HepG2 (cell line): ENCODE measurements around the gene DIPK1C. TPM values are rescaled to one million over a fixed set of nuclear protein-coding genes. Genes with fewer than 3 reads are reported as not detected.

ENCODE experiments used
- ATAC-seq: fragments of 200-7000 bp; cut with Tn5 transposase; 3 replicates; pipeline ENCODE4 v1.9.1; 2020; ENCODE audit warnings: mild to moderate bottlenecking, moderate library complexity
- BruUV-seq: library from RNA; stranded (reverse); fragments of 400-500 nt; replicated peaks from 2 replicates; lab custom pipeline; 2021; lab: Mats Ljungman, UMichigan
- CTCF ChIA-PET: fragments of 300-600 bp; formaldehyde crosslinking; extraction: SDS; loops from one replicate; lab custom pipeline; 2021; ENCODE audit warnings: low total read pairs, inconsistent platforms, low intra/inter-chr PET ratio; lab: Yijun Ruan, JAX
- POLR2A ChIA-PET: fragments of 350-600 bp; sonication (Branson Sonifier 250); formaldehyde crosslinking; loops from one replicate; lab custom pipeline; 2020; ENCODE audit warnings: antibody characterized with exemption, inconsistent platforms; lab: Yijun Ruan, JAX
- DNase-seq: peaks from one replicate; pipeline ENCODE4 v3.0.0-alpha.2; 2015; ENCODE audit warnings: low spot score
- FAIRE-seq: peaks from 3 replicates; lab custom pipeline; 2011; peaks lifted over from hg19 to GRCh38; lab: Jason Lieb, UNC
- H2AFZ ChIP-seq: one replicate; pipeline ENCODE4 v1.6.1; 2011; ENCODE audit warnings: low read length, inconsistent platforms
- H3K27ac ChIP-seq: fragments of 300-600 bp; 3 replicates; pipeline ENCODE4 v1.8.0; 2011; ENCODE audit warnings: mixed run types, mild to moderate bottlenecking, mixed read lengths, low read length, inconsistent platforms; ENCODE audit not compliant: insufficient read depth; ENCODE audit errors: extremely low read length
- H3K27me3 ChIP-seq, 2 experiments: fragments of 200-600 bp in 1 of 2; 2 replicates in 1 of 2; 3 replicates in 1 of 2; pipeline versions ENCODE4 v1.6.0 to v1.8.0; 2011; ENCODE audit warnings: low read length in 2 of 2, mild to moderate bottlenecking in 2 of 2, moderate library complexity in 2 of 2, inconsistent platforms in 1 of 2; ENCODE audit not compliant: insufficient read depth in 2 of 2, control insufficient read depth in 1 of 2
- H3K36me3 ChIP-seq, 2 experiments: fragments of 200-600 bp in 1 of 2; replicated peaks in 1 of 2; 2 replicates in 1 of 2; 3 replicates in 1 of 2; pipeline versions ENCODE4 v1.5.1 to v1.8.0; 2011; ENCODE audit warnings: low read length in 2 of 2, inconsistent platforms in 1 of 2; ENCODE audit not compliant: insufficient read depth in 2 of 2, control insufficient read depth in 1 of 2
- H3K4me1 ChIP-seq: 2 replicates; pipeline ENCODE4 v1.5.1; 2012; ENCODE audit warnings: low read length, inconsistent platforms; ENCODE audit not compliant: insufficient read depth
- H3K4me2 ChIP-seq: 2 replicates; pipeline ENCODE4 v1.6.0; 2011; ENCODE audit warnings: low read depth, low read length, inconsistent platforms
- H3K4me3 ChIP-seq, 3 experiments: fragments of 200-600 bp in 1 of 3; sonication (generic), shearing (Covaris generic) in 1 of 3; replicated peaks in 1 of 3; 2 replicates each; pipeline ENCODE4 v1.5.1; 2011 to 2016; ENCODE audit warnings: low read length in 3 of 3, inconsistent platforms in 2 of 3, low read depth in 2 of 3, mild to moderate bottlenecking in 2 of 3, control low read depth in 1 of 3, mixed read lengths in 1 of 3; ENCODE audit not compliant: insufficient read depth in 1 of 3
- H3K79me2 ChIP-seq: one replicate; pipeline ENCODE4 v1.6.1; 2011; ENCODE audit warnings: low read length, inconsistent platforms; ENCODE audit not compliant: insufficient read depth
- H3K9ac ChIP-seq: 2 replicates; pipeline ENCODE4 v1.6.0; 2011; ENCODE audit warnings: mild to moderate bottlenecking, low read depth, low read length, inconsistent platforms; ENCODE audit not compliant: insufficient read depth
- H3K9me3 ChIP-seq: 2 replicates; pipeline ENCODE4 v1.5.1; 2012; ENCODE audit warnings: mild to moderate bottlenecking, low read length
- H4K20me1 ChIP-seq: 2 replicates; pipeline ENCODE4 v1.6.0; 2011; ENCODE audit warnings: inconsistent platforms, mild to moderate bottlenecking, low read length, moderate library complexity; ENCODE audit not compliant: insufficient read depth
- FOSL2 ChIP-seq: sonication (generic); formaldehyde crosslinking; IDR thresholded peaks from 2 replicates; pipeline ENCODE4 v1.4.0; 2020; ENCODE audit warnings: missing genetic modification reagents
- GFI1 ChIP-seq: sonication (generic); formaldehyde crosslinking; IDR thresholded peaks from 2 replicates; pipeline ENCODE4 v1.5.0; 2020; ENCODE audit warnings: missing genetic modification reagents, mild to moderate bottlenecking, borderline replicate concordance
- IRF1 ChIP-seq: sonication (generic); formaldehyde crosslinking; IDR thresholded peaks from 2 replicates; pipeline ENCODE4 v1.4.0; 2020; ENCODE audit warnings: low read depth, mild to moderate bottlenecking, missing genetic modification reagents
- MAFF ChIP-seq: IDR thresholded peaks from 2 replicates; pipeline ENCODE4 v1.6.1; 2011; ENCODE audit warnings: low read depth, low read length, improper control_type of control experiment
- MAFK ChIP-seq, 2 experiments: IDR thresholded peaks in 1 of 2; conservative IDR thresholded peaks in 1 of 2; 2 replicates each; pipeline ENCODE4 v1.6.1; 2011; ENCODE audit warnings: improper control_type of control experiment in 2 of 2, low read length in 2 of 2
- PRPF4 ChIP-seq: fragments of 200-400 bp; formaldehyde crosslinking; IDR thresholded peaks from 2 replicates; pipeline ENCODE4 v1.6.1; 2016; ENCODE audit warnings: low read length, low read depth; ENCODE audit not compliant: poor library complexity, severe bottlenecking
- TOE1 ChIP-seq: sonication (generic); formaldehyde crosslinking; IDR thresholded peaks from 2 replicates; pipeline ENCODE4 v1.4.0; 2020; ENCODE audit warnings: mild to moderate bottlenecking, missing genetic modification reagents
- U2AF2 ChIP-seq: fragments of 200-400 bp; formaldehyde crosslinking; IDR thresholded peaks from 2 replicates; pipeline ENCODE4 v1.6.1; 2017; ENCODE audit warnings: low read depth, mild to moderate bottlenecking, low read length
- ZNF460 ChIP-seq: sonication (generic); formaldehyde crosslinking; IDR thresholded peaks from 2 replicates; pipeline ENCODE4 v1.5.1; 2020; ENCODE audit warnings: missing genetic modification reagents, mild to moderate bottlenecking, borderline replicate concordance
- ZNF878 ChIP-seq: sonication (generic); formaldehyde crosslinking; IDR thresholded peaks from 2 replicates; pipeline ENCODE4 v1.8.1; 2023; ENCODE audit warnings: mild to moderate bottlenecking, missing genetic modification reagents, moderate library complexity
- WGBS: methylation state at CpG from one replicate; pipeline ENCODE4 v1.1.6; 2017; ENCODE audit warnings: low lambda C conversion rate; 5-methylcytosine and 5-hydroxymethylcytosine counted together
- in situ Hi-C: cut with HindIII; loops from 2 replicates; pipeline ENCODE4 v1.10.0; 2017; ENCODE audit warnings: low pct_unique_long_range_greater_than_20kb; ENCODE audit not compliant: extremely low pct_ligation_motif_present
- intact Hi-C: fragments of 100-400 bp; cut with micrococcal nuclease; formaldehyde crosslinking; loops from one replicate; pipeline ENCODE4 v1.10.0; 2022; ENCODE audit not compliant: unreplicated experiment
- polyA plus RNA-seq, 8 experiments: library from polyadenylated mRNA; depleted of rRNA in 3 of 8; stranded (reverse) in 7 of 8; unstranded in 1 of 8; fragments of >200 nt; fragmentation: Illumina TruSeq in 4 of 8; extraction: Trizol in 4 of 8; gene quantifications; 2 replicates each; pipeline versions ENCODE4 v1.2.1 to v1.2.3, GENCODE V29; 2011 to 2016; ENCODE audit warnings: low read depth in 4 of 8, missing spikeins in 1 of 8, mixed read lengths in 1 of 8; ENCODE audit not compliant: insufficient read depth in 1 of 8
- total RNA-seq, 5 experiments: library from RNA; depleted of rRNA; stranded (reverse); fragments of >200 nt; fragmentation: Illumina TruSeq; extraction: Trizol; gene quantifications; 2 replicates each; pipeline ENCODE4 v1.2.3, GENCODE V29; 2016; ENCODE audit warnings: low read depth in 1 of 5
- TF ChIP-seq, protein P1 (sequence below): sonication (generic); formaldehyde crosslinking; IDR thresholded peaks from 2 replicates; pipeline ENCODE4 v1.4.0; 2020; ENCODE audit warnings: mild to moderate bottlenecking, missing genetic modification reagents
- TF ChIP-seq, protein P2 (sequence below): IDR thresholded peaks from 2 replicates; pipeline ENCODE4 v1.6.1; 2012; ENCODE audit warnings: low read length, improper control_type of control experiment

Gene DIPK1C
- total and polyA plus RNA-seq, 2 of the 13 experiments (the other 11 are each of a cell fraction or from before 2014, with no cell fraction given), result 1.8 TPM; not detected in 1

GRCh38 chr18:74396171-74397169 lies 60.6 kb downstream of the DIPK1C start:
- H3K27me3 ChIP-seq, result peaks cover 1 to 54% of the 10 kb centered on the region in 2 experiments
- no peak overlapping the region for H3K4me3 ChIP-seq
- H2AFZ ChIP-seq, result no peak overlapping the region
- WGBS, result 45% methylated on average over 16 of the region's 16 CpGs
- TF ChIP-seq MAFF, result 0 out of 2 replicates have a peak, but pooled peaks have one; percentile 1
- no peak for TF ChIP-seq ZNF878 (CRISPR knock-in tag)
- TF ChIP-seq MAFK (conservative IDR thresholded peaks at IDR 0.05 in 1 of 2, IDR thresholded peaks at IDR 0.05 in 1 of 2; ENCODE audit: low read length in 2 of 2), result peak in 1 of 2 experiments; percentile 10; a peak in 1 of 4 replicates
- no TSS peak for BruUV-seq
- H3K27ac ChIP-seq, result no peak overlapping the region
- ATAC-seq, result no peak
- no peak for DNase-seq
- POLR2A ChIA-PET, result no interaction called here
- CTCF ChIA-PET, result no interaction called here
- H3K4me1 ChIP-seq, result no peaks in the 10 kb centered on the region
- no peaks in the 10 kb centered on the region for H3K79me2 ChIP-seq
- intact Hi-C loops (no loop called here), in situ Hi-C loops (no loop called here)
- no peak overlapping the region for H3K4me2 ChIP-seq
- H3K9ac ChIP-seq, result no peak overlapping the region
- H3K36me3 ChIP-seq, result no peaks in the 10 kb centered on the region
- no peaks in the 10 kb centered on the region for H3K9me3 ChIP-seq
- H4K20me1 ChIP-seq, result no peaks in the 10 kb centered on the region
- no peak for FAIRE-seq

GRCh38 chr18:74395648-74396154 lies 61.4 kb downstream of the DIPK1C start:
- Histone ChIP-seq H4K20me1 (no peaks in the 10 kb centered on the region), H3K4me3 (no peak overlapping the region), H3K9ac (no peak overlapping the region), H3K27ac (no peak overlapping the region), H3K4me1 (no peaks in the 10 kb centered on the region), H3K4me2 (no peak overlapping the region), H3K9me3 (no peaks in the 10 kb centered on the region), H3K27me3 (peaks cover 1 to 54% of the 10 kb centered on the region in 2 experiments), H2AFZ (no peak overlapping the region), H3K79me2 (no peaks in the 10 kb centered on the region), H3K36me3 (no peaks in the 10 kb centered on the region)
- ATAC-seq (no peak), FAIRE-seq (no peak), DNase-seq (no peak)
- WGBS, result 69% methylated on average over 9 of the region's 9 CpGs
- CTCF ChIA-PET, result no interaction called here
- POLR2A ChIA-PET, result no interaction called here
- in situ Hi-C loops, result no loop called here
- intact Hi-C loops, result no loop called here
- no TSS peak for BruUV-seq
- TF ChIP-seq TOE1 (no peak), U2AF2 (no peak), GFI1 (CRISPR knock-in tag) (no peak), IRF1 (CRISPR knock-in tag) (no peak), ZNF460 (CRISPR knock-in tag) (no peak), FOSL2 (no peak), PRPF4 (no peak)
- TF ChIP-seq, protein P1, sequence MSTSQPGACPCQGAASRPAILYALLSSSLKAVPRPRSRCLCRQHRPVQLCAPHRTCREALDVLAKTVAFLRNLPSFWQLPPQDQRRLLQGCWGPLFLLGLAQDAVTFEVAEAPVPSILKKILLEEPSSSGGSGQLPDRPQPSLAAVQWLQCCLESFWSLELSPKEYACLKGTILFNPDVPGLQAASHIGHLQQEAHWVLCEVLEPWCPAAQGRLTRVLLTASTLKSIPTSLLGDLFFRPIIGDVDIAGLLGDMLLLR, result no peak
- TF ChIP-seq, protein P2, sequence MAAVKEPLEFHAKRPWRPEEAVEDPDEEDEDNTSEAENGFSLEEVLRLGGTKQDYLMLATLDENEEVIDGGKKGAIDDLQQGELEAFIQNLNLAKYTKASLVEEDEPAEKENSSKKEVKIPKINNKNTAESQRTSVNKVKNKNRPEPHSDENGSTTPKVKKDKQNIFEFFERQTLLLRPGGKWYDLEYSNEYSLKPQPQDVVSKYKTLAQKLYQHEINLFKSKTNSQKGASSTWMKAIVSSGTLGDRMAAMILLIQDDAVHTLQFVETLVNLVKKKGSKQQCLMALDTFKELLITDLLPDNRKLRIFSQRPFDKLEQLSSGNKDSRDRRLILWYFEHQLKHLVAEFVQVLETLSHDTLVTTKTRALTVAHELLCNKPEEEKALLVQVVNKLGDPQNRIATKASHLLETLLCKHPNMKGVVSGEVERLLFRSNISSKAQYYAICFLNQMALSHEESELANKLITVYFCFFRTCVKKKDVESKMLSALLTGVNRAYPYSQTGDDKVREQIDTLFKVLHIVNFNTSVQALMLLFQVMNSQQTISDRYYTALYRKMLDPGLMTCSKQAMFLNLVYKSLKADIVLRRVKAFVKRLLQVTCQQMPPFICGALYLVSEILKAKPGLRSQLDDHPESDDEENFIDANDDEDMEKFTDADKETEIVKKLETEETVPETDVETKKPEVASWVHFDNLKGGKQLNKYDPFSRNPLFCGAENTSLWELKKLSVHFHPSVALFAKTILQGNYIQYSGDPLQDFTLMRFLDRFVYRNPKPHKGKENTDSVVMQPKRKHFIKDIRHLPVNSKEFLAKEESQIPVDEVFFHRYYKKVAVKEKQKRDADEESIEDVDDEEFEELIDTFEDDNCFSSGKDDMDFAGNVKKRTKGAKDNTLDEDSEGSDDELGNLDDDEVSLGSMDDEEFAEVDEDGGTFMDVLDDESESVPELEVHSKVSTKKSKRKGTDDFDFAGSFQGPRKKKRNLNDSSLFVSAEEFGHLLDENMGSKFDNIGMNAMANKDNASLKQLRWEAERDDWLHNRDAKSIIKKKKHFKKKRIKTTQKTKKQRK, result no peak
